ENCODE data around the gene ZNF777.
"Not testable (repeated sequence)": the region's sequence is repeated elsewhere in the genome, so short reads cannot be mapped to it uniquely, and the experiment has no call there.

Gene ZNF777

DNA sequence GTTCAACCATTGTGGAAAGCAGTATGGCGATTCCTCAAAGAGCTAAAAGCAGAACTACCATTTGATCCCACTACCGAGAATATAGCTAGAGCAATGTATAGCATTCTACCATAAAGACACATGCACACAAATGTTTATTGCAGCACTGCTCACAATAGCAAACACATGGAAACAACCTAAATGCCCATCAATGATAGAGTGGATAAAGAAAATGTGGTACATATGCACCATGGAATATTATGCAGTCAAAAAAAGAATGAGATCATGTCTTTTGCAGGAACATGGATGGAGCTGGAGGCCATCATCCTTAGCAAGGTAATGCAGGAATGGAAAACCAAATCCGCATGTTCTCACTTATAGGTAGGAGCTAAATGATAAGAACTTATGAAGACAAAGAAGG, 47.8 kb downstream of the ZNF777 start:
- DNase-seq (ENCODE audit: low spot score) = not testable (repeated sequence)

DNA sequence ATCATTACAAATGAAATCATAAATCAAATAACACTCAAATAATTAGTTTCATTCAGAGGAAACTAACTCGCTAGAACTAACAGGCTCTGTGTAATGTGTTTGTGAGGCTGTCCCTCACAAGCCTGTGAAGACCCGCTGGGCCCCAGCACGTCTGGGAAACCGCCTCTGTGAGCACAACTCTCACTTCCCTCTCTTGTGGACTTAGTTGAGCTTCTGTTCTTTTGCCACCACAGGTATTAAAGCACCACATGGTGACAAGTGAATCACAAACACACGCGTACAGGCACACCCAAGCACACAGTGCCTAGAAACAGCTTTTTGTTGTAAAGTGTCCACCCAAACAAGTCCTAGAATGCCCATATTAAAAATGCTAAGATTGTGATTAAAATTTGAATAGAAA, 51.0 kb downstream of the ZNF777 start:
- no peak for DNase-seq (ENCODE audit: low spot score)

DNA sequence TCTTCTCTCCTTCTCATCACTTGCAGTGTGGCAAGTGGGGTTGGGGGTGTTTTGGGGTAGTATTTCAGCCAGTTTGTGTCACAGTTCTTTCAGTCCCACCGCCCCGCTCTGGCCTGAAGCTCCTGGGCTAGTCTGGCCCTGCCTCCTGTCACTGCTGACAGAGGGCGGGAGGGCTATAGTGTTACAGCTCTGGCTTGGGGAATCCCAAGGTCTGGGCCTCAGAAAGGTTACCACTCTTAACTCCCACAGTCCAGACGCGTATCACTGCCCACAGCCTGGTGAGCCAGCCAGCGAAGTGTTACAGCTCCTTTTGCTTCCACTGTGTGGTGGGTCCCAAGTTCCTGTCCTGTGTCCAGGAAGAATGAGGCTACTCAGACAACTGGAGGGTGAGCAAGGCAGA, 56.0 kb downstream of the ZNF777 start:
- DNase-seq (ENCODE audit: low spot score) = no peak

DNA sequence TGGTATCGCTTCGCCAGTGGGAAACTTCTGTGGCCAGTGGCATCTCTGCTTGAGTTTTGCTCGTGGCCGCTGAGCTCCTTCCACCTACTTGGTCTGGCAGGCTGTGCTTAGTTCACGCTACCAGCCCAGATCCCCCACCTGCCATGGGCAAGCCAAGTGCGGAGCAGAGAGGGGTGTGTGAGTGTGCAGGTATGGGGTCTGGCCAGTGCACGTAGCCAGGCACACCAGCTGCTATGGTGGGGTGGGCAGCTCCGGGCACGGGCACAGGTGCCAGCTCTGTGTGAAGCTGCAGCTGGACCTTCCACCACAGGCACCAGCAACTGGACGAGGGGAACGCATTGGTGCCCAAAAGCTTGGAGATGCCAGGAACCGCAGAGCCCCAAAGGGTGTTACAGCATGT, 56.5 kb downstream of the ZNF777 start:
- no peak for DNase-seq (ENCODE audit: low spot score)

DNA sequence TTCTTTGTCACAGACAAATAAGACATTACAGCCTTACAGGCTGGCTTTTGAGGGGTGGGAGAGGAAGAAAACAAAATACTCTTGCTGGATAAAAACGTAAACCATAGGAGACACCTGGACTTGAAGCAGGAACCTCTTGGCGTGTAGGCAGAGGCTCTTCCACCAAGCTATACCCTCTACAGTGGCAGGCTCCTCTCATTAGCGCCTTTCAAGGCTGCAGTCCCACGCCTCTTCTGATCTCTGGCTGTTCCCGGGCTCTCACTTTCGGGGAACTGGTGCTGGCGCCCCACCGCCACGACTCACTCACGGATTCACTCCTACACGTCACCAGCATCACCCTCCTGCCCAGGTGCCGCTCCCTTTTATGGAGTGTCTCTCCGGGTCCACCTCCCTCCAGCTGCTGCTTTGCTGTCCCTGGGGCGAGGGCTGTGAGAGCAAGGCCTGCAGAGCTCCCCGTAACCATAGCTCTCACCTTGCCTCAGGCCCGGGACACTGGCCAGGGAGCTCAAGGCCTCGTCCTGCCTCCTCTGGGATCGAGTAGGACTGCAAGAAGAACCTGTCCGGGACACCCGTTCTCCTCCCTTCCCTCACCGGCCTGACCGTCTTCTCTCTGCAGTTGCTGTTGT, 62.6 kb downstream of the ZNF777 start:
- DNase-seq (ENCODE audit: low spot score) = no peak

DNA sequence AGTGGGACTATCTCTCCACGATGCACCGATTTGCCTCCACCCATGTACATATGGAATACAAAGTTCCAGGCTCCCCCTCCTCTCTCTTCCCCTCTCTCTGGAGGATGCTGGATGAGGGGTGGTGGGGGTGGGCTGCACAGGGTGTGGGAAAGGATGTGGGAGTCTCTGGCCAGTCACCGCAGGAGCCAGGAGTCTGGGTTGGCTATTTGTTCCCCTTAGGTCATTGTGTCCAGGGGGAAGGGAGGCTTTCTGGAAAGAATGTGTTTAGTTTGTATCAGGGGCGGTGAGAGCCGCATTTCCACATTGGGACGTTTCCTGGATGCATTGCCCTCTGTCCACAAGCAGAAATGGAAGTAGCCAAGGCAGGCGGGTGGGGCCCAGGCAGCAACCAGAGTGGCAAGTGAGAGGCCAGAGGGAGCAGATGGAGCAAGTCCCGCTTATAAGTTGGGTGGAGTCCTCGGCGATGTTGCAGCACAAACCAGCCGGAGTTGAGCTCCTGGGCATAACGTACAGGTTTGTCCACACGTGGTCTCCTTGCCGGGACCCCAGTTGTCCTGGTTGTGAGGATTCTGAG, 63.3 kb downstream of the ZNF777 start:
- no peak for DNase-seq (ENCODE audit: low spot score)

DNA sequence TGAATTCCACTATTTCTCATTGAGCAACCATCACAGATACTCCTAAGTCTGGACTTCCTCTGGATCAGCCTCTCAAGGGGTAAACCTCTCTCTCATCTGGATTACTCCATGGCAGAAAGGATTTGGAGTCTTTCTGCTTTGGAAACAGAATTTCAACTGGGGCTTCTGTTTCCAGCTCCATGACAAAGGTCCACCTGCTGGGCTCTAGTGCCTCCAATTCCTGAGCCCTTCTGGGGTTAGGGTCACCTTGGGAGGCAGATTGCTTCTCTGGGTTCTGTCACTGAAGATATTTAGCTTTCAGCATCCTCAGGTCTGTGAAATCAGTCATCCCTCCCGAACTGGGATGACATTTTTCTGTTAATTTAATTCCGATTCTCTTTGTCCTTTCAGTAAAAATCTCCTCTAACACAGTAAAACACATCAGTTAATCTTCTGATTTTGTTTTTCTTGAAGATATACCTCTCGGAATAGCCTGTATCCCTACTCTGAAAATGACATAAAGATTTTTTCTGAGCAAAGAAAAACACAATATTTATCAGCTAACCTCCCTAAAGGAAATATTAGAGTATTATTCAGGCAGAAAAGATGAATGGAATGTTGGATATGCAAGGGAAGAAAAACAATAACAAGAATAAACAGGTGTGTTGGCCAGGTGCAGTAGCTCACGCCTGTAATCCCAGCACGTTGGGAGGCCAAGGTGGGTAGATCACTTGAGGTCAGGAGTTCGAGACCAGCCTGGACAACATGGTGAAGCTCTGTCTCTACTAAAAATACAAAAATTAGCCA, 72.1 kb downstream of the ZNF777 start:
- not testable (repeated sequence) for DNase-seq (ENCODE audit: low spot score)

DNA sequence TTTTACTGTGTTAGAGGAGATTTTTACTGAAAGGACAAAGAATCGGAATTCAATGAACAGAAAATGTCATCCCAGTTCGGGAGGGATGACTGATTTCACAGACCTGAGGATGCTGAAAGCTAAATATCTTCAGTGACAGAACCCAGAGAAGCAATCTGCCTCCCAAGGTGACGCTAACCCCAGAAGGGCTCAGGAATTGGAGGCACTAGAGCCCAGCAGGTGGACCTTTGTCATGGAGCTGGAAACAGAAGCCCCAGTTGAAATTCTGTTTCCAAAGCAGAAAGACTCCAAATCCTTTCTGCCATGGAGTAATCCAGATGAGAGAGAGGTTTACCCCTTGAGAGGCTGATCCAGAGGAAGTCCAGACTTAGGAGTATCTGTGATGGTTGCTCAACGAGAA, 74.3 kb downstream of the ZNF777 start:
- not testable (repeated sequence) for DNase-seq (ENCODE audit: low spot score)

DNA sequence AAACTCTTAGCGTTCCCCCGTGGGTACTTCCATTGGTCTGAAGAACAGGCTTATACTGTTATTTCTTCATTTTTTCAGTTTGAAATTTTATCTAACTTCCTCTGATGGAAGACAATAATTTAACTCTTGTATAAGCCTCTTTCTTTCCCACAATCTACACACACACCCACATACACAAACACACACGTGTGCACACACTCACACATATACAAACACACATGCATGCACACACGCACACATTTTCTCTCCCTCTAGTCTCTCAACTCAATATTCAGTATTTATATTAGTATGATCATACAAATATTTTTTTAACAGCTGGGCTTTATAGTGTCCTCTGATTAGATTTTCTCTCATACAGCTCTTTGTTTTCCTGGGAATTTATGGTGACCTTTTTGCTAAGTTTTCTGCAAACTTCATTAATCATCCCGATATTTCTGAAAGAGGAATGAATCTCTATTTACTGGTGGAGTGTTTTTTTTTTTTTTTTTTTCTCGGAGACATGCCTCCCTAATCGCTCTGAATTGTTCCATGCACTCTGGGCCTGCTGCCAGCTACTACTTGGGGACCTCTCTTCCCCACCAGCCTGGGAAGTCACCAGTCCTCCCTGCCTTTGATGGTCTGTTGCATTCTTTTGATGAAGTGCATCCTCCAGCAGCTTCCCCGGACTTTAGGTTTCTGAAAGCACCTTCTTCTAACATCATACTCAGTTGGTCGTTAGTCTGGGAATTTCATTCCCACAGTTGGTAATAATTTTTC, 75.5 kb downstream of the ZNF777 start:
- no peak for DNase-seq (ENCODE audit: low spot score)
